ENCODE results near the gene DBET.
A peak's percentile ranks its signal among the peaks of the same experiment; 100 is the strongest.

DBET gene

GRCh38 chr4:190064342-190064741 lies at the start of gene DBET:
Gene DBET (plus strand): TSS chr4:190064502.
- ATAC-seq, result peak; percentile 76

- peak; percentile 79 for ATAC-seq
- TF ChIP-seq PATZ1 (CRISPR knock-in tag; IDR thresholded peaks at IDR 0.05; ENCODE audit: borderline replicate concordance) (no peak), ZNF70 (CRISPR knock-in tag; IDR thresholded peaks at IDR 0.05) (no peak), ZNF8 (CRISPR knock-in tag; IDR thresholded peaks at IDR 0.05) (no peak), ISL1 (CRISPR knock-in tag; IDR thresholded peaks at IDR 0.05) (no peak), CSDC2 (CRISPR knock-in tag; IDR thresholded peaks at IDR 0.05) (no peak), ZC3H10 (CRISPR knock-in tag; IDR thresholded peaks at IDR 0.05) (no peak), PPARA (CRISPR knock-in tag; IDR thresholded peaks at IDR 0.05; ENCODE audit: borderline replicate concordance) (no peak), POU6F1 (CRISPR knock-in tag; IDR thresholded peaks at IDR 0.05; ENCODE audit: borderline replicate concordance, low read depth) (no peak), BACH2 (CRISPR knock-in tag; IDR thresholded peaks at IDR 0.05; ENCODE audit: borderline replicate concordance) (no peak)
Observed at GRCh38 chr4:190014771-190015537, 49.3 kb upstream of the DBET start.

- TF ChIP-seq ISL1 (CRISPR knock-in tag; IDR thresholded peaks at IDR 0.05) (no peak), ZNF8 (CRISPR knock-in tag; IDR thresholded peaks at IDR 0.05) (no peak), CREB5 (CRISPR knock-in tag; IDR thresholded peaks at IDR 0.05; ENCODE audit: low read depth) (no peak), PATZ1 (CRISPR knock-in tag; IDR thresholded peaks at IDR 0.05; ENCODE audit: borderline replicate concordance) (no peak), ZNF565 (CRISPR knock-in tag; conservative IDR thresholded peaks at IDR 0.05; ENCODE audit: low read depth) (no peak), BACH2 (CRISPR knock-in tag; IDR thresholded peaks at IDR 0.05; ENCODE audit: borderline replicate concordance) (no peak), PPARA (CRISPR knock-in tag; IDR thresholded peaks at IDR 0.05; ENCODE audit: borderline replicate concordance) (no peak), CSRNP3 (CRISPR knock-in tag; IDR thresholded peaks at IDR 0.05) (no peak), POU6F1 (CRISPR knock-in tag; IDR thresholded peaks at IDR 0.05; ENCODE audit: borderline replicate concordance, low read depth) (no peak), ARNTL (CRISPR knock-in tag; IDR thresholded peaks at IDR 0.05; ENCODE audit: borderline replicate concordance, low read depth) (no peak), ESRRG (CRISPR knock-in tag; IDR thresholded peaks at IDR 0.05) (no peak)
- ATAC-seq, result no peak
Observed at GRCh38 chr4:190015538-190016368, 48.5 kb upstream of the DBET start.

Measured in SK-N-SH treated with all-trans-retinoic acid at 6 μM for 48 hours (cell line).